ENCODE data around the gene D2HGDH.
"Not testable (repeated sequence)": the region's sequence is repeated elsewhere in the genome, so short reads cannot be mapped to it uniquely, and the experiment has no call there.

D2HGDH gene

DNA sequence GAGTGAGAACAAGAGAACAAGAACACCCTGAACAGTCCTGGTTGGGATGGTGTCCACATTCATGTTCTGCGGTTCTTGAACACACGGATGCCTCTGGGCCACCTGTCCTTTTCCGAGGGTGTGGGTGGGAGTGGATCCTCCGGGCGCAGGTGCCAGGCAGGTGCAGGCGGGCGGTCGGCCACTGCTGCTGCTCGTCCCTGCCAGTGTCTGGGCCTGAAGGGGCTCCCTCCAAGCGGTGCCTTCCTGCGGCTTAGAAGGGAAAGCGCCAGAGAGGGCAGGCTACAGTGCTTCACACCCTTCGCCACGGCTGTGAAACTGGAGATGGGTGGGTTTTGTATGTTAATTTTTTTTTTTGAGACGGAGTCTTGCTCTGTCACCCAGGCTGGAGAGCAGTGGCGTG, 8.0 kb upstream of the D2HGDH start:
- DNase-seq, result no peak

DNA sequence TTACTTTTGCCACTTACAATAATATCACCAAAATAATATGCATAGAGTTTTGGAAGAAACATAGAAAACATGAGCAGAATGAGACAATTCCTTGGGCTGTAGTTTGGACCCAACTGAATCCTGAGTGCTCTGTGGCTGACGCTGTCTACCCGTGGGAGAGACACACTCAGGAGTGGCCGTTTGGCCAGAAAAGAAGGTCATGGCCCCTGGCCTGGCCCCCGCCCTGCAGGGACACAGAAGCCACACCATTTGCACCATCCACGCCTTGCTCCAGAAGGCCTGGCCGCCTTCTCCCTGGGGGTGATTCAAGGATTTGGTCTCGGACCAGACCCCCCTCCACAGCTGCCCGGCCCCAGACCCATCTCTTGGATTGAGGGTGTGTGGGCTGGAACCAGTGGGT, 6.4 kb upstream of the D2HGDH start:
- DNase-seq, result no peak

DNA sequence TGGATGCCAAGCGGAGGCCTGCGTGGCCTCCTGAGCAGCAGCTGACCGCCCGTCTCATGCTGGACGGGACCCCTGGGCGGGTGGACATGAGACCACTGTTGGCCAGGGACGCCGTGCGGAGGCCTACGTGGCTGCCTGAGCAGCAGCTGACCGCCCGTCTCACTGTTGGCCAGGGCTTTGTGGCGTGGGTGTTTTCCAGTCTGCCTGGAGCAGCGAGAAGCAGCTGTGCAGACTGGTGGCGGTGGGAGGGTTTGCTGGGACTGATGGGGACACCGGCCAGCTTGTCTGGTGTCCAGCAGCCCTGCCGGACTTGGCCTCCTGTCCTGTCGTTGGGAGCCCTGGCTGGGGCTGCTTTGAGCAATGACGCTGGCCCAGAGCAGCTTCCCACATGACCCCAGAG, 5.8 kb upstream of the D2HGDH start:
- DNase-seq, result no peak

DNA sequence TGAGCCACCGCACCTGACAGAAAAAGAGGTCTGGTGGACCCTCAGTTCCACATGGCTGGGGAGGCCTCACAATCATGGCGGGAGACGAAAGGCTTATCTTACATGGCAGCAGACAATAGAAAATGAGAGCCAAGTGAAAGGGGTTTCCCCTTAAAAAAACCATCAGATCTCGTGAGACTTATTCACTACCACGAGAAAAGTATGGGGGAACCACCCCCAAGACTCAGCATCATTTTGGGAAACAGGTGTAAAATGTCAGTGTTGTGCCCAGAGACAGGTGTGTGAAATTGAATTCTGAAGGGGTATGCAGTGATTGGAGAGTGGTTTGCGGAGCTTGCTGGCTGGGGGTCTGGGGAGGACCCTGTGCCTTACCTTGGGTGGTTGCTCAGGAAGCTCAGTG, 4.6 kb upstream of the D2HGDH start:
- no peak for DNase-seq

DNA sequence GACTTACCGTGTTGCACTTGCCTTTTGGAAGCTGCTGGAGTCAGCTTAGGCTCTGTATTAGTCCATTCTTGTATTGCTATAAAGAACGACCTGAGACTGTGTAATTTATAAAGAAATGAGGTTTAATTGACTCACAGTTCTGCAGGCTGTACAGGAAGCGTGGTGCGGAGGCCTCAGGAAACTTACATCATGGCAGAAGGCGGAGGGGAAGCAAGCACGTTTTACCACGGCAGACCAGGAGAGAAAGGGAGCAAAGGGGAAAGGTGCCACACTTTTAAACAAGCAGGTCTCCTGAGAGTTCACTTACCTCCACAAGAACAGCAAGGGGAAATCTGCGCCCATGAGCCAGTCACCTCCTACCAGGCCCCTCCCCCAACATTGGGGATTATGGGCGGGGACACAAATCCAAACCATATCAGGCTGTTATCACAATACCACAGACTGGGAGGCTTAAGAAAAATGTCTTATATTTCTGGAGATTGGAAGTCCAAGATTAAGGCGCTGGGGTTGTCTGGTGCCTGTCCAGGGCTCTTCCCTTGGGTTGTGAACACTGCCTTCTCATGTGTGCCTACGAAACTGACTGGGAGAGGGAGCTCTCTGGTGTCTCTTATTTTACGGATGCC, 3.6 kb upstream of the D2HGDH start:
- no peak for DNase-seq

DNA sequence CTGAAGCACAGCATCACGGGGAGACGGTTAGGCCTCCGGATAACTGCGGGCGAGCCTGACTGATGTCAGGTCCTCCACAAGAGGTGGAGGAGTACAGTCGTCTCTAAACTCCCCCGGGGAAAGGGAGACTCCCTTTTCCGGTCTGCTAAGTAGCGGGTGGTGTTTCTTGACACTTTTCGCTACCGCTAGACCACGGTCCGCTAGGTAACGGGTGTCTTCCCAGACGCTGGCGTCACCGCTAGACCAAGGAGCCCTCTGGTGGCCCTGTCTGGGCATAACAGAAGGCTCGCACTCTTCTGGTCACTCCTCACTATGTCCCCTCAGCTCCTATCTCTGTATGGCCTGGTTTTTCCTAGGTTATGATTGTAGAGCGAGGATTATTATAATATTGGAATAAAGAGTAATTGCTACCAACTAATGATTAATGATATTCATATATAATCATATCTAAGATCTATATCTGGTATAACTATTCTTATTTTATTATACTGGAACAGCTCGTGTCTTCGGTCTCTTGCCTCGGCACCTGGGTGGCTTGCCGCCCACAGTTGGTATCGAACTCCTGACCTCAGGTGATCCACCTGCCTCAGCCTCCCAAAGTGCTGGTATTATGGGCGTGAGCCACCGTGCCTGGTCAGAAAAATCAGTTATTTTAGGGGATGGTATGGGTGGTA, 1.8 kb upstream of the D2HGDH start:
- DNase-seq, result not testable (repeated sequence)

DNA sequence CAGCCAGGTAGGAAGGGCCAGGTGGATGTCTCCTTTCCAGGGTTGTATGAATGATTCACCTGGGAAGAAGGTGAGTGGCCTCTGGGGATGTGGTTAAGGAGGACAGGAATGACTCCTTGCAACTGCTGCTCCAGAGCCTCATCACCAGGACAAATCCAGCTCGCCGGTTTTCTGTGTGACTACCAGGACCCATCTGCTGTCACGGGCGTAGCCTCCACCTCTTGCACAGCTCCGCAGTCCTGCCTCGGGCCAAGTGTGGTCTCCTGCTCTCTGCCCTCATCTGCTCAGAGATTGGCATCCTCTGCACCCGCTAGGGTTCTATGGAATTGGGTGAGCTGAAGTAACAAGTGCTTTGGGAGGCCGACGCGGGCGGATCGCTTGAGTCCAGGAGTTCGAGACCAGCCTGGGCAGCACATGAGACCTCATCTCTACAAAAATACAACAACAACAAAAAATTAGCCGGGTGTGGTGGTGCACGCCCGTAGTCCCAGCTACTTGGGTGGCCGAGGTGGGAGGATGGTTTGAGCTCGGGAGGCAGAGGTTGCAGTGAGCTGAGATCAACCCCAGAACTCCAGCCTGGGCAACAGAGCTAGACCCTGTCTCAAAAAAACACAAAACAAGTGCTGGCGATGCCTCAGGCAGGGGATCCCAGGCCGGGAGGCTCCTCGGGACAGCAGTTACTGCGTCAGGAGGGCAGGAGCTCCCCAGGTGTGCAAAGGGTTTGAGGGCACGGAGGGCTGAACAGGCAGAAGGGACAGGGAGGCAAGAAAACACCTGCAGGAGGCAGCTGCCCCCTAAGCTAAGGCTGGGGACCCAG, 831 bp upstream of the D2HGDH start:
- no peak for DNase-seq

DNA sequence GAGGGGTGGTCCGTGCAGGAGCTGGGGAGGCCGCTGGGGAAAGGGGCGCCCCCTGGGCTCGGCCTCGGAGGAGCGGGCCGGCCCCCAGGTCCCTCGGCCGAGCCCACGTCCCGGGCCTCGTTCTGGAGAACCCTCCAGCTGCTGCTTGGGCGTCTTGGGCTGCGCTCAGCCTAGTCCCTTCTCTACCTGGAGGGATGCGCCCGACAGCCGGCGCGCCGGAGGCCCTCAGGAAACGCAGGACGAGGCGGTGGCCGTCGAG, 293 bp upstream of the D2HGDH start:
- no peak for DNase-seq

DNA sequence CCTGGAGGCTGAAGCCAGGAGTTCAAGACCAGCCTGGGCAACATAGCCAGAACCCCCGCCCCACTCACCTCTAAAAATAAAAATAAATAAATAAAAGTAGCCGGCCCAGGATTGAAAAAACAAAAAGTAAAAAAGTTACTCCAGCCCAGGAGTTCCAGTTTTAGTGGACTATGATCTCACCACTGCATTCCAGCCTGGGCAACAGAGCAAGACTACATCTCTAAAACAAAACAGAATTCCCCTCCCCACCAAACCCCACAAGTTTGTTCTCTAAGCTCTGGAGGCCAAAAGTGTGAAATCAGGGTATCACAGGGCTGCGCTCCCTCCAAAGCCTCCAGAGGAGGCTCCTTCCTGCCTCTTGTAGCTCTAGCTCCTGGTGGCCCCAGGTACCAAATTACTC, 1.7 kb downstream of the D2HGDH start:
- no peak for DNase-seq

DNA sequence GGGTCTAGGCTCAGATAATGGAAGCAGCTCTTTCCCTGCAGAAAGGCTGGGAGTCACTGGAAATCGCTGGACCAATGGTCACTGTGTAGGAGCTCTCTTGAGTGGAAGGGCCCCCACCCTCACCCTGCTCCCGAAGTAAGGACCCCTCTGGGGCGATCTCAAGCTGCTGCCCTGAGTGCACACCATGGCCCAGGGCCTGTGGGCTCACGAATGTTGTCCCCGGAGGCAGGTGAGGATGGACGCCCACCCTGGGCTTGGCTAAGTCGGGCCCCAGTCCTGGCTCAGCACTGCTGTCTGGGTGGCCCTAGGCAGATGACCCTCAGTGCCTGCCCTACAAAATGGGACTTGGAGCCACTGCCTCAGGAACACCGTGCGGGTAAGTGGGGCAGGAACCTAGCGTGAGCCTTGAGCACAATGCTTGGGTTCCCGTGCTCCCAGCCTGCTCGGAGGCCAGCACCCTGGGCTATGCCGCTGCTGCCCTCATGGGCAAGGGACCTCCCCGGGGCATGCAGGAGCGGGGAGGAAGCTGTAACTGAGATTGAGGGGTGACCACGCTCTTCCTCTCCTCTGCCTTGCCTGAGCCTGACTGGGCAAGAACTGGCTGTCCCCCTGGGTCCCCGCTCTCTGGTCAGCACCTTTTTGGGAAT, 3.7 kb downstream of the D2HGDH start:
- no peak for DNase-seq

DNA sequence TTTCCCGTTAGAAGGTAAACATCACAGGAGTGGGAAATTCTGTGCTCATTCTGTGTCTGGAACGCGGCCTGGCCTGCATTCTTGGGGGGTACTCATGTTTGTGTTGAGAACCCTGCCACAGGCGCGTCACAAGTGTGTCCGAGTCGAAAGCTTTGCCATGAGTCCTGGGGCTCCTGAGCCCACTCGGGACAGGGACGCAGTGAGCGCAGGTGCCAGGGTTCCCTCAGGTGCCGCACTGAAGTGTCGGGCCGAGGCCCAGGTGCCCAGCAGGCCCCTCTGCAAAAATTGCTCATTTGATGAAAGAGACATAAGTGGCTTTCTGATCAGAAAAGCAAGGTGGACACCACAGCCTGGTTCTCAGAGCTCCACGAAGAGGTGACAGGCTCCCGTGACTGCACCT, 4.7 kb downstream of the D2HGDH start:
- no peak for DNase-seq

DNA sequence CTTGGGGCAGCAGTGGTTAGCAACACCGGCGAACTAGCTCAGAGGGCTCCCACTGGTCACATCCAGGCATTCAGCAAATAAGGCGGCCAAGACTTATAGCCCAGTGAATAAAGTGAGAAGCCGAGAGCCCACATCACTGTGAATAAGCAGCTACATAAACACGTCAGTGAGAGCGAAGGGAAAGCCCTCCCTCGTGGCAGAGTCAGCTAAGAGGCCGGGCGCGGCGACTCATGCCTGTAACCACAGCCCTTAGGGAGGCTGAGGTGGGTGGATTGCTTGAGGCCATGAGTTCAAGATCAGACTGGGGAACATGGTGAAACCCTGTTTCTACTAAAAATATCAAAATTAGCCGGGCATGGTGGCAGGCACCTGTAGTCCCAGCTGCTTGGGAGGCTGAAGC, 5.2 kb downstream of the D2HGDH start:
- DNase-seq, result no peak

DNA sequence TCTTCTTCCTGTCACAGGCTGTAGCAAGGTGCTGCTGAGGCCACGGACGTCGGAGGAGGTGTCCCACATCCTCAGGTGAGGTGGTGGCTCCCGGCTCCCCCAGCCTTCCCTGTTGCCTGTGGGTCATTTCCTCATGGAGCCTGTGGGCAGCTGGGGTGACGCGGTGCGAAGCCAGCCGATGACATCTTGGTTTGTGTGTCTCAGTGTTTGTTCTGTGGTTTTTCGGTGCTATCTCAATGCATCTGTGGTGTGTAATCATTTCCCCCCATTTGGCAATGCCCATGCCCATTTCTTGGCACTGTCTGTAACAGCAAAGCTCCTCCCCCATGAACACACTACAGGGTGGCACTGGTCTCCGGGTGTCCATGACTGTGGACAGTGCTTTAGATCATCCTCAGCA, 6.6 kb downstream of the D2HGDH start:
- DNase-seq, result no peak

DNA sequence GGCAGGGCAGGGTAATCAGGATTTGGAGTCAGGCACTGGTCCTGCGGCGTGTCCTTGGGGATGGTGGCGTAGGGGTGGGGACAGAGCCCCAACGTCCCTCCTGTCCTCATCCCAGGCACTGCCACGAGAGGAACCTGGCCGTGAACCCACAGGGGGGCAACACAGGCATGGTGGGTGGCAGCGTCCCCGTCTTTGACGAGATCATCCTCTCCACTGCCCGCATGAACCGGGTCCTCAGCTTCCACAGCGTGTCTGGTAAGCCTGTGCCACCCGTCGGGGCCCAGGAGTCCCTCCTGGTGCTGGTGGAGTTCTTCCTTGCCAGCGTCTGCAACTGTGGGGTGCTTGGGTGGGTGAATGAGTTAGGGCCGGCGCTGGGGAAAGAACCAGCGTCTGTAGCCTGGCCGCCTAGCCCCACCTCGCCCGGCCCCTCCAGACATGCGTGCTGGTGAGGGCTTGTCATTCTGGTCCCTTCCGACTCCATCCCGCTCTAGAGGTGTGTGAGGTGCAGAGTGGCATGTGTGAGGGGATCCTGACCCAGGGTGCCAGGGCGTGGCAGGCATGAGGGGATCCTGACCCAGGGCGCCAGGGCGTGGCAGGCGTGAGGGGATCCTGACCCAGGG, 8.0 kb downstream of the D2HGDH start:
- DNase-seq, result no peak

DNA sequence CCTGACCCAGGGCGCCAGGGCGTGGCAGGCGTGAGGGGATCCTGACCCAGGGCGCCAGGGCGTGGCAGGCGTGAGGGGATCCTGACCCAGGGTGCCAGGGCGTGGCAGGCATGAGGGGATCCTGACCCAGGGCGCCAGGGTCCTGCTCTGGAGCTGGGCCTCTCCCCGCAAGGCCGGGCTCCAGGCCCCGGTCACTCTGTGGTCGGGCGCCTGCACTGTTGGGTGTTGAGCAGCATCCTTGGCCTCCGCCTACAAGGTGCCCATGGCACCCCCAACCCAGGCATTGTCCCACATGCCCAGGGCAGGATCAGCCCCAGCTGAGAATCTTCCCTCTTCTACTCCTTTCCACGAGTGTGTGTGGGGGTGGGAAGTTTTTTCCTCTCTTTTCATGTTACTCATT, 8.6 kb downstream of the D2HGDH start:
- not testable (repeated sequence) for DNase-seq

DNA sequence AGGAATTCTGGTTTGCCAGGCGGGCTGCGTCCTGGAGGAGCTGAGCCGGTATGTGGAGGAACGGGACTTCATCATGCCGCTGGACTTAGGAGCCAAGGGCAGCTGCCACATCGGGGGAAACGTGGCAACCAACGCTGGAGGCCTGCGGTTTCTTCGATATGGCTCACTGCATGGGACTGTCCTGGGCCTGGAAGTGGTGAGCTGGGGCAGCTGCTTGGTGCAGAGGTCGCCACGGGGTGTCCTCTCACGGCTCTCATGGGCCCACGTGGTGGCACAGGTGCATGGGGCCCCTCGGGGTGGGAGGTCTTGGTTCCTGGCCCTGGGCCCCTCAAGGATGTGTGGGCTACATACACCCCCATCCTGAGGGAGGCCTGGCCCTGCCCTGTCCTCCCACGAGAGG, 9.2 kb downstream of the D2HGDH start:
- no peak for DNase-seq

DNA sequence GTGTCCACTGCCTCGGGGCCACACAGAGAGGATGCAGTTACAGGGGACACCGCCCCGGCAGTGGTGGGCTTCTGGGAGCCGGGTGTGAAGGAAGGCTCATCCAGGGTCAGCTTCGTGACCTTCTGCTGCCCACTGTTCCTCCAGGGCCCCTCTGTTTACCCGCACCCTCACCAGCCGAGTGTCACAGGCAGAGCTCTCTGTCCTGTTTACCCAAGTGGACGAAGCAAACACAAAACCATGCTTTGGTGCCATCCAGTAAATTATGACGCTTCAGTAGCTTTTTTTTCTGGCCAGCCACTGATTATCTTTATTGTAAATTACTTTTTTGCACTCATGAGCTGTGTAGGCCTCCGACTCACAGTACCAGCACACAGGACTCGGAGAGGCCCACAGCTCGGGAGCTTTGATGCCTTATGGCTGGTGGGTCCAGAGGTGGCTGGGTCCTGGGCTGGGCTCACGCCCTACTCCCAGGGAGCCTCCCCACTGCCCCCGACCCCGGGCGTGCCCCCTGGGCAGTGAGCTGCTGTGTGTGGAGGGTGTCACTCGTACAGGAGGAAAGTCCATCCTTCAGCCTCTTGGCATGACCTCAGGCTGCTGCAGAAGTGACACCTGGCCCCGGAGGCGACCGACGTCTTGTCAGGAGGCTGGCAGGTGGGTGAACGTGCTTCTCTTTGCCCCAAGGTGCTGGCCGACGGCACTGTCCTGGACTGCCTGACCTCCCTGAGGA, 9.8 kb downstream of the D2HGDH start:
- no peak for DNase-seq

DNA sequence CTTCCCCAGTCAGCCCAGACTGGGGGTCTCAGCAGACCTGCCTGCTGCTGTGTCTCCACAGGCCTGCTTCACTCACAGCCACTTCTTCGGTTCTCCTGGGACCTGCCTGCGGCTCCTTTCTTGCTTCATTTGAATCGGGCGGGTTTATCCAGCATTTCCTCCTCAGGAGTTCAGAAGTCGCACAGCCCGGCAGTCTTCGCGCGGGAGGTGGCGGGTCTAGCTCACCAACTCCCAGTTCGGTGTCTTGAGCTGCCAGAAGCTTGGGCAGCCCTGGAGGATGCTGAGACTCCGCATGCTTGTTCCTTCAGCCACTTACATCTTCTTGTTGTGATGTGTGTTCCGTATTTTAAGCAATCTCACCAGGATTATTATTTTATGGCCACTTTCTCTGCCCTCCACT, 10.8 kb downstream of the D2HGDH start:
- no peak for DNase-seq

DNA sequence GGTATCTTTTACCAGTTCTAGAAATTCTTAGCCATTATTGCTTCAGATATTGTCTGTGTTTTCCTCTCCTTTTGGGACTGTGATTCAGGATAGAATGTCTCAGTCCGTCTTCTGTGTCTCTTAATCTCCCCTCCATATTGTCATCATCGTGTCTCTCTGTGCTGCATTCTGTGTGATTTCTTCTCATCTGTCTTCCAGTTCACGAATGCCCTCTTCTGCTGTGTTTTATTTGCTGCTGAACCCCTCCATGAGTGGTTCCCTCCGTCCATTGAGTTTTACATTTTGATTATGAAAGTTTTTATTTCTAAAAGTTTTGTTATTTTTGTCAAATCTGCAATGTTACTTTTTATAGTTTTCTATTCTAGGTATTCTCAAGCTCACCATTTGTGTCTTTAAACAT, 11.7 kb downstream of the D2HGDH start:
- no peak for DNase-seq

DNA sequence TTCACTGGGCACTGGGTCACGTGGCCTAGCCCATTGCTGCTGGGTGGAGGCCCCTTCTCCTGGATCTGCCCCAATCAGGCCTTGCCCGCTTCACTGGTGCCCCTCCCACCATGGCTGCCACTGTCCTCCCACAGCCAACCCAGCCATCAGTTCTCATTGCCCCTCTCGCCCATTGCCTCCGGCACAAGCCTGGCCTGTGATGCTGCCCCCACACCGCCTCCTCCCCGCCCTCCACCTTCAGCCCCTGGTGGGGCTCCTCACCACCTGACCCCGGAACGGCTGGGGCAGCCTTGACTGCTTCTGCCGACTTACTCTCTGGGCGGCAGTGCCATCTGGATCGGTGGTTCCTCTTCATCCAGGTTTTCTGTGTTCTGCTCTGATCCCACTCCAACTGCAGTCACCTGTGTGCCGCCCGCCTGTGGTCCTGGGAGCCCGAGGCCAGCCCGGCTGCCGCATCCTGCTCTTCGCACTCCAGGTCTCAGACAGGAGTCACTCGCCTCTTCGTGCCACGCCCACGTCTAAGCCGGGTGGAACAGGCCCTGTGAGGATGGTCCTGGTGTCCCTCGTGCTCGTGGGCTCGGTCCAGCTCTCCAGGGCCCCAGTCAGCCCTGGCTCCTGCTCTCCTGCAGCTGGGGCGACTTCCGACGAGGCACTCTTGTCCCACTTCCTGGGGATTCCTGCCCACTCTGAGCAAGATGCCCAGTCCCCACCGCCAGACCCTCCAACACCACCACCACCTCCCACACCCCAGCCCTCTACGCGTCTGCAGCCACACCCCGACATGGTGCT, 14.2 kb downstream of the D2HGDH start:
- no peak for DNase-seq

DNA sequence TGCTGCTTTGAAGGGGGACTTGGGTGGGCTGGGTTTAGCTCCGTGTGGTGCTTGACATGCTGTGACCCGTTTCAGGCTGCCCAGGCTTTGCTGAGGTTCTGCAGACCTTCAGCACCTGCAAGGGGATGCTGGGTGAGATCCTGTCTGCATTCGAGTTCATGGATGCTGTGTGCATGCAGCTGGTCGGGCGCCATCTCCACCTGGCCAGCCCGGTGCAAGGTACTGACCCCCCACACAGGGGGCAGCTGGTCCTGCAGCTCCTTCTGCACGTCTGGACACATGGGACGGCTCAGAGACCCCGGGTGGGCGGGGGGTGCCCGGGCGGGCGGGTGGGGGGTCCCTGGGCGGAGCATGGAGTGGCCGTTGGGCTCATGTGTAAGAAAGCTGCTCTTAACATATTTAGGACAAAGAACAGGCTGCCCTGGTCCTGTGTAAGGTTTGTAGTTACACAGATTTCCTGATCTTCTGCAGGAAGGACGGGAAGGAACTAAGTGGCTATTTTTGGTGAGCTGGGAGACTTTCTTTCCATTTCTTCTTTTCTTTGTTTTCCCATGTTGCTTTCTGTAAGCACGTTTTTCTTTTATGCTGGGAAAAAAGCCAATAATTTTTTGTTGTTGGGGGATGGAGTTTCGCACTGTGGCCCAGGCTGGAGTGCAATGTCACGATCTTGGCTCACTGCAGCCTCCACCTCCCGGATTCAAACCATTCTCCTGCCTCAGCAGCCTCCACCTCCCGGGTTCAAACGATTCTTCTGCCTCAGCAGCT, 15.8 kb downstream of the D2HGDH start:
- no peak for DNase-seq
